K562 (cell line): Measurements from ENCODE around the gene IDH3G.

Experiments
- BRCA1 ChIP-seq, 2 experiments: fragments of 450-650 bp in 1 of 2; sonication (generic) in 1 of 2; formaldehyde crosslinking in 1 of 2; IDR thresholded peaks; 2 replicates each; pipeline versions ENCODE4 v1.5.0 to v1.6.1; 2017 to 2020; ENCODE audit warnings: mild to moderate bottlenecking in 1 of 2, missing genetic modification reagents in 1 of 2
- GATA2 ChIP-seq: sonication (generic); formaldehyde crosslinking; IDR thresholded peaks from 2 replicates; pipeline ENCODE4 v1.4.0; 2020; ENCODE audit warnings: mild to moderate bottlenecking, missing genetic modification reagents
- MAFK ChIP-seq: IDR thresholded peaks from 2 replicates; pipeline ENCODE4 v1.6.1; 2011; ENCODE audit warnings: low read length, improper control_type of control experiment
- NFYB ChIP-seq: IDR thresholded peaks from 2 replicates; pipeline ENCODE4 v1.6.1; 2011; ENCODE audit warnings: mild to moderate bottlenecking, moderate library complexity; ENCODE audit not compliant: insufficient read length; ENCODE audit errors: extremely low read depth
- RAD21 ChIP-seq, 2 experiments: fragments of 250-450 bp in 1 of 2; fragments of 450-650 bp in 1 of 2; sonication (Bioruptor Pico) in 1 of 2; formaldehyde crosslinking in 1 of 2; IDR thresholded peaks in 1 of 2; conservative IDR thresholded peaks in 1 of 2; 2 replicates each; pipeline versions ENCODE4 v1.4.0 to v1.8.0; 2020 to 2022; ENCODE audit warnings: mild to moderate bottlenecking in 2 of 2, moderate library complexity in 1 of 2
- TBP ChIP-seq: optimal IDR thresholded peaks from 2 replicates; pipeline ENCODE3; 2011; ENCODE audit warnings: low read depth, low read length, improper control_type of control experiment
- U2AF1 ChIP-seq: fragments of 200-400 bp; formaldehyde crosslinking; optimal IDR thresholded peaks from 2 replicates; pipeline ENCODE3; 2017; ENCODE audit warnings: mild to moderate bottlenecking, low read depth, low read length, moderate library complexity
- ZNF644 ChIP-seq: fragments of 200-800 bp; sonication (Bioruptor generic); IDR thresholded peaks from 2 replicates; pipeline ENCODE4 v1.6.1; 2016; ENCODE audit warnings: low read depth, missing genetic modification characterization, missing compliant biosample characterization
- TF ChIP-seq, protein P1 (sequence below), 3 experiments: IDR thresholded peaks in 2 of 3; conservative IDR thresholded peaks in 1 of 3; 2 replicates each; pipeline ENCODE4 v1.5.1; 2011 to 2012; ENCODE audit warnings: low read length in 3 of 3, mild to moderate bottlenecking in 3 of 3, control low read depth in 2 of 3, improper control_type of control experiment in 1 of 3, inconsistent platforms in 1 of 3, low read depth in 1 of 3, mixed read lengths in 1 of 3, moderate library complexity in 1 of 3; ENCODE audit not compliant: insufficient read depth in 2 of 3
- TF ChIP-seq, protein P2 (sequence below): fragments of 250-450 bp; sonication (Bioruptor Pico); IDR thresholded peaks from 2 replicates; pipeline ENCODE4 v1.4.0; 2020; ENCODE audit warnings: mild to moderate bottlenecking, moderate library complexity

DNA sequence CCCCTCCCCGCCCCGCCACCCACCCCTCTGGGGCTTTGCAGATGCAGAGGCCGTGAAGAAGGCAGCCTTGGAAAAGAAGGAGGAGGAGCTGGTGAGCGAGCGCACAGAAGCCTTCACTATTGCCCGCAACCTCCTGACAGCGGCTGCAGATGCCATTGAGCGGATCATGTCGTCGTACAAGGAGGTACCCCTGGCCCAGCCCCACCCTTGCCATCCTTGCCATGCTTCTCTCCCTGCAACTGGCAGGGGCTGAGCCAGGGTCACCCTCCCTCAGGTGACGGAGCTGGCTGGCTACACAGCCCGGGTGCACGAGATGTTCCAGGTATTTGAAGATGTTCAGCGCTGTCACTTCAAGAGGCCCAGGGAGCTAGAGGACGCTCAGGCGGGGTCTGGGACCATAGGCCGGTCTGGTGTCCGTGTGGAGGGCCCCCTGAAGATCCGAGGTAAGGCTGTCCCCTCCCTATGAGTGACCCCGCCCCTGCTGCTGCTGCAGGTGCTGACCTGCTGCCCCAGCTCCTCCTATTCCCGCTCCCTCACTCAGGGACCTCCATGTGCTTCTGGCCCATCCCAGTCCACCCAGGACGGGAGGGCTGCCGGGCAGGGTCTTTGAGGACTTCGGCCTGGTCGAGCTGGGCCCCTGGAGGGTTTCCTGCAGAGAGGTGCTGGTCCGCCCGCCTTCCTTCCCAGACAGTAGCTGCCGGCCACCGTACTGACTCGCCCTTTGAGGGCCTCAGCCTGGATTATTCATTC lies 57.9 kb downstream of the IDH3G start:
- no peak for TF ChIP-seq ZNF644 (tag)
- no peak for TF ChIP-seq BRCA1 (IDR thresholded peaks at IDR 0.05)
- no peak for TF ChIP-seq BRCA1 (CRISPR knock-in tag; IDR thresholded peaks at IDR 0.05)
- no peak for TF ChIP-seq TBP
- TF ChIP-seq, protein P1, sequence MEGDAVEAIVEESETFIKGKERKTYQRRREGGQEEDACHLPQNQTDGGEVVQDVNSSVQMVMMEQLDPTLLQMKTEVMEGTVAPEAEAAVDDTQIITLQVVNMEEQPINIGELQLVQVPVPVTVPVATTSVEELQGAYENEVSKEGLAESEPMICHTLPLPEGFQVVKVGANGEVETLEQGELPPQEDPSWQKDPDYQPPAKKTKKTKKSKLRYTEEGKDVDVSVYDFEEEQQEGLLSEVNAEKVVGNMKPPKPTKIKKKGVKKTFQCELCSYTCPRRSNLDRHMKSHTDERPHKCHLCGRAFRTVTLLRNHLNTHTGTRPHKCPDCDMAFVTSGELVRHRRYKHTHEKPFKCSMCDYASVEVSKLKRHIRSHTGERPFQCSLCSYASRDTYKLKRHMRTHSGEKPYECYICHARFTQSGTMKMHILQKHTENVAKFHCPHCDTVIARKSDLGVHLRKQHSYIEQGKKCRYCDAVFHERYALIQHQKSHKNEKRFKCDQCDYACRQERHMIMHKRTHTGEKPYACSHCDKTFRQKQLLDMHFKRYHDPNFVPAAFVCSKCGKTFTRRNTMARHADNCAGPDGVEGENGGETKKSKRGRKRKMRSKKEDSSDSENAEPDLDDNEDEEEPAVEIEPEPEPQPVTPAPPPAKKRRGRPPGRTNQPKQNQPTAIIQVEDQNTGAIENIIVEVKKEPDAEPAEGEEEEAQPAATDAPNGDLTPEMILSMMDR (IDR thresholded peaks at IDR 0.05 in 2 of 3, conservative IDR thresholded peaks at IDR 0.05 in 1 of 3; ENCODE audit: insufficient read depth in 2 of 3, low read depth in 1 of 3, low read length in 3 of 3), result no peak
- TF ChIP-seq NFYB, result no peak
- TF ChIP-seq, protein P2, sequence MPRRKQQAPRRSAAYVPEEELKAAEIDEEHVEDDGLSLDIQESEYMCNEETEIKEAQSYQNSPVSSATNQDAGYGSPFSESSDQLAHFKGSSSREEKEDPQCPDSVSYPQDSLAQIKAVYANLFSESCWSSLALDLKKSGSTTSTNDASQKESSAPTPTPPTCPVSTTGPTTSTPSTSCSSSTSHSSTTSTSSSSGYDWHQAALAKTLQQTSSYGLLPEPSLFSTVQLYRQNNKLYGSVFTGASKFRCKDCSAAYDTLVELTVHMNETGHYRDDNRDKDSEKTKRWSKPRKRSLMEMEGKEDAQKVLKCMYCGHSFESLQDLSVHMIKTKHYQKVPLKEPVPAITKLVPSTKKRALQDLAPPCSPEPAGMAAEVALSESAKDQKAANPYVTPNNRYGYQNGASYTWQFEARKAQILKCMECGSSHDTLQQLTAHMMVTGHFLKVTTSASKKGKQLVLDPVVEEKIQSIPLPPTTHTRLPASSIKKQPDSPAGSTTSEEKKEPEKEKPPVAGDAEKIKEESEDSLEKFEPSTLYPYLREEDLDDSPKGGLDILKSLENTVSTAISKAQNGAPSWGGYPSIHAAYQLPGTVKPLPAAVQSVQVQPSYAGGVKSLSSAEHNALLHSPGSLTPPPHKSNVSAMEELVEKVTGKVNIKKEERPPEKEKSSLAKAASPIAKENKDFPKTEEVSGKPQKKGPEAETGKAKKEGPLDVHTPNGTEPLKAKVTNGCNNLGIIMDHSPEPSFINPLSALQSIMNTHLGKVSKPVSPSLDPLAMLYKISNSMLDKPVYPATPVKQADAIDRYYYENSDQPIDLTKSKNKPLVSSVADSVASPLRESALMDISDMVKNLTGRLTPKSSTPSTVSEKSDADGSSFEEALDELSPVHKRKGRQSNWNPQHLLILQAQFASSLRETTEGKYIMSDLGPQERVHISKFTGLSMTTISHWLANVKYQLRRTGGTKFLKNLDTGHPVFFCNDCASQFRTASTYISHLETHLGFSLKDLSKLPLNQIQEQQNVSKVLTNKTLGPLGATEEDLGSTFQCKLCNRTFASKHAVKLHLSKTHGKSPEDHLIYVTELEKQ, result no peak
- no peak for TF ChIP-seq RAD21 (CRISPR knock-in tag; conservative IDR thresholded peaks at IDR 0.05 in 1 of 2, IDR thresholded peaks at IDR 0.05 in 1 of 2)
- TF ChIP-seq U2AF1, result no peak
- no peak for TF ChIP-seq MAFK
- TF ChIP-seq GATA2 (CRISPR knock-in tag), result no peak
